Activated naive CD4-positive, alpha-beta T cell treated with anti-CD3 and anti-CD28 coated beads, Interleukin-2, amount 50 U/mL, for 16 hours (primary cell): ENCODE data around the gene TBCA.
"Not testable (repeated sequence)": the region's sequence is repeated elsewhere in the genome, so short reads cannot be mapped to it uniquely, and the experiment has no call there.

ENCODE experiments used
- DNase-seq: peaks from one replicate; pipeline ENCODE4 v3.0.0-alpha.2; 2020

Gene TBCA

DNA sequence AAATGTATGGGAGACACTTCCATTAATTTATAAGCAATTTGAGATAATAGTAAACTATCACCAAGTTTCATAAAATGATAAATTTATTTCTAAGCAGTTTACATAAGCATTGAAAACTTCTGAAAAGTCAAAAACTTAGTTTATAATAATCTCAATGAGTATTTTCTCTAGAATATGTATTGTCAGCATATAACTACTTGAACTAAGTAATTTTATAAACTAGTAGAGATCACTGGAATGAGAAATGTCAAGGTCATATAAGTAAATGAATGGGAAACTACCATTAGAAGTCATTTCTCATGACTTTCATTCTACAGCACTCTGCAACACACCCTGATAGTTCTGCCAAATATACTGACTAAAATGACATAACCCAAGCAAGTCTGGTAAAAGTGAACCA lies 3.4 kb downstream of the TBCA start:
- no peak for DNase-seq

GRCh38 chr5:77771452-77771851 lies 4.7 kb downstream of the TBCA start:
- DNase-seq: no peak

DNA sequence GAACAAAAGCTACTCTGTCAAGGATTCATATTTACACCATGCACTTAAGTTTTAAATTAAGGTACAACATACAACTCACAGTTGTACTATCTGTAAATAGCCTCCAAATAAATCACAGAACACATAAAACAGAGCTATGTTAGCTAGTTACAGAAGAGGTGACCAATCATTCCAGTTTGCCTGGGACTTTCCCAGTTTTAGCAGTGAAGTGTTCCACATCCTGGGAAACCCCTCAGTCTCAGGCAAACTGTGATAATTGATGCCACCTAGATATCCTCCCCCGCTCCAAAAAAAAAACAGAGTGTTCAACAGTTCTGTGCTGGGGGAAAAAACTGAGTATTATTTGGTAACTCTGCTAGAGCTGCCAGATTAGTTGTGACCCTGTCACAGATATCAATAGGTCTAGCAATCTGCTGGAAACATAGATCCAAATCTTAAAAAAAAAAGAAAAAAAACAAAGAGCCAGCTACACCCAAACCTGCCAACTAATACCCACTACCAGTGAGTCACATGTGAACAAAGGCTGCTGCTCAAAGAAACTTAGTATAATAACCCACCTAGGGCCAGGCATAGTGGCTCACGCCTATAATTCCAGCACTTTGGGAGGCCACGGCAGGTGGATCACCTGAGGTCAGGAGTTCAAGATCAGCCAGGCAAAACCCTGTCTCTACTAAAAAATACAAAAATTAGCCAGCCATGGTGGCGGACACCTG lies 5.7 kb downstream of the TBCA start:
- no peak for DNase-seq

DNA sequence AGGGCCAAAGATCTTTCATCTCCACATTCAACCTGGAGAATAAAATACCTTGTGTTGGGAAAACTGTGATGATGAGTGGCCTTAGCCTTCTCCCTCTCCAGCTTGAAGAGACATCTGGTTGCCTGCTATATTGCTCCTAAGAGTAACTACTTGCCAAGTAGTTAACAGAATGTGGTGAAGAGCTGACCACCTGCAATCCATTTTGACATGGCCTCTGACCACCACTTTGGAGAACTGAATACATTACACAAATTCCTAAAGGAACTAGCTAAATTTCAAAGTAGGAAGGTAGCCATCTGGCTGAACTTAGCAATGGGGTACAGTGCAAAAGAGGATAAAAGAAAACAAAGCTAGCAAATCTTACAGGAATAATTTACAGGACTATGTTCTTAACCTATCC lies 7.2 kb downstream of the TBCA start:
- no peak for DNase-seq

DNA sequence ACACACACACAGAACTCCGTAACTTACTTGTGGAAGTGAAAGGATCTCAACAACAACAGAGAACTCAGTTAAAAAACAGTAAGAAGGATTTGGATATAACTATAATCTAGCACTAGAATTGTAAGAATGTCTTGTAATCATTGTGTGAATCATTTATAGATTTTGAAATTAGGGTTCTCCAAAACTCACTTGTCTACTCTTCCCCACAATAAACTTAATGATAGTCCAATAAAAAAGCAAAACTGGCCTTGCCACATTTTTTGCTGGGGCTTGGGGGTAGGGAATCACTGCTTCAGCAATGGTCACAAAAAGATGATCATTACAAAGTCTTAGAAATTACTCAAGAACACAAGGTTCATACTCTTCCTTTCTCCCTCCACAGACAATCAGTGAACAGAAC lies 8.8 kb downstream of the TBCA start:
- no peak for DNase-seq

GRCh38 chr5:77761606-77762005 lies 14.5 kb downstream of the TBCA start:
- no peak for DNase-seq

- DNase-seq: no peak
These were observed 17.8 kb downstream of the TBCA start for GRCh38 chr5:77758141-77758938.

GRCh38 chr5:77751328-77752023 lies 24.7 kb downstream of the TBCA start:
- DNase-seq: no peak

DNA sequence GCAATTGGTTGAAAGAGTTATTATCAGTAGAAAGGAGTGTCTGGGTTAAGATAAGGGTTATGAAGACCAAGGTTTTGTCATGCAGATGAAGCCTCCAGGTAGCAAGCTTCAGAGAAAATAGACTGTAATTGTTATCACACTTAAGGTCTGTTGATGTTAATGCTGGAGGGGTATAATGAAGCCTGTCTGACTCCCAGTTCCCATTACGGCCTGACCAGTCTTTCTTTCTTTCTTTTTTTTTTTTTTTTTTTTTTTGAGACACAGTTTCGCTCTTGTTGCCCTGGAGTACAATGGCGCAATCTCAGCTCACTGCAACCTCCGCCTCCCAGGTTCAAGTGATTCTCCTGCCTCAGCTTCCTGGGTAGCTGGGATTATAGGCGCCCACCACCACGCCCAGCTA lies 25.2 kb downstream of the TBCA start:
- not testable (repeated sequence) for DNase-seq

- no peak for DNase-seq
These were observed 28.0 kb downstream of the TBCA start for GRCh38 chr5:77748160-77748559.

DNA sequence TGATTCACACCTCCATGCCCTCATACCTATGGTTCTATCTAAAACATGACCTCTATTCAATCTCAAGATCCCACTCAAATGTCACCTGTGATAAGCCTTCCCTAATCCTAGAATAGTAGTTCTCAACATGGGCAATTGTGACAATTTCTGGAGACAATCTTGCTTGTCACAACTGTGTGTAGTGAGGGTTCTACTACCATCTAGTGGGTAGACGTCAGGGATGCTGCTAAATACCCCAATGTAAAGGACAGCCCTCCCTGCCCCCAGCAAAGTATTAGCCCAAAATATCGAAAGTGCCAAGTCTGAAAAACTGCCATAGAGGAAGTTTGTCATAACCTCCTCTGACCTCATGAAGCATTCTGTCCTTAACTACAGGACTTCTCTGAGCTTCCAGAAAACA lies 32.0 kb downstream of the TBCA start:
- no peak for DNase-seq

- DNase-seq: no peak
These were observed 33.0 kb downstream of the TBCA start for GRCh38 chr5:77743181-77743580.

DNA sequence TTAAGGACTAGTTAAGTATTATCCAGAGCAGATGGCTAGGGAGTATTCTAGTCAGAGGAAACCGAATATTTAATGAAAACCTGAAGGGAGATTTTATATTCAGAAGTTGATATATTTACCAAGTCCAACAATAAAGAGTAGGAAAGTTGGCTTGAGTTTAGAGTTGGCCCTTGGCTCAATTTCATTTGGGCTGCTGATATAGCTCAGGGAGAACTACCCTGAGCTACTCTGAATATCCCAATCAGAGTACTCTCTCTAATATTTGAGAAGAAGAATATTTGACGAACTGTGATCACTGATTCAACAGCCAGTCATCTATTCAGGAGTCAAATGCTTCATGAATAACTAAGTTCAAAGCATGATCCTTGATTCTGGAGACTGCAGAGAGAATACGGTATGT lies 34.5 kb downstream of the TBCA start:
- DNase-seq: no peak

DNA sequence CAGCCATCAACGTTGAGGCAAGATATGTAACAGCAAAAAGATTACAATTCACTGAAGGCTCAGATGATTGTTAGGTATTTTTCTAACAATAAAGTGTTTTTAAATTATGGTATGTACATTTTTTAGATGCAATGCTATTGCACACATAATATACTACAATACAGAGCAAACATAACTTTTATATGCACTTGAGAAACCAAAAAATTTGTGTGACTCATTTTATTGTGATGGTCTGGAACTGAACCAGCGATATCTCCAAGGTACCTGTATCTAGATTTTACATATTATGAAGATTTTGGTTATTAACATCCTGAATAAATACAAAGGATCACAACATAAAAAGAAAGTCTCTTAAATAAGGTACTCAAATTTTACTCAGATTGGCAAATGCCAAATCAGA lies 41.3 kb downstream of the TBCA start:
- DNase-seq: no peak

DNA sequence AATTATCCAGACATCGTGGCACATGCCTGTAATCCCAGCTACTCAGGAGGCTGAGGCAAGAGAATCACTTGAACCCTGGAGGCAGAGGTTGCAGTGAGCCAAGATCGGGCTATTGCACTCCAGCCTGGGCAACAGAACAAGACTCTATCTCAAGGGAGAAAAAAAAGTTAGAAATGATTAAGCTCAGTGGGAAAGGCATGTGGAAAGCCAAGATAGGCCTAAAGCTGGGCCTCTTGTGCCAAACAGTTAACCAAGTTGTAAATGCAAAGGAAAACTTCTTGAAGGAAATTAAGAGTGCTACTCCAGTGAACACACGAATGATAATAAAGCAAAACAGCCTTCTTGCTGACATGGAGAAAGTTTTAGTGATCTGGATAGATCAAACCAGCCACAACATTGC lies 43.0 kb downstream of the TBCA start:
- no peak for DNase-seq

DNA sequence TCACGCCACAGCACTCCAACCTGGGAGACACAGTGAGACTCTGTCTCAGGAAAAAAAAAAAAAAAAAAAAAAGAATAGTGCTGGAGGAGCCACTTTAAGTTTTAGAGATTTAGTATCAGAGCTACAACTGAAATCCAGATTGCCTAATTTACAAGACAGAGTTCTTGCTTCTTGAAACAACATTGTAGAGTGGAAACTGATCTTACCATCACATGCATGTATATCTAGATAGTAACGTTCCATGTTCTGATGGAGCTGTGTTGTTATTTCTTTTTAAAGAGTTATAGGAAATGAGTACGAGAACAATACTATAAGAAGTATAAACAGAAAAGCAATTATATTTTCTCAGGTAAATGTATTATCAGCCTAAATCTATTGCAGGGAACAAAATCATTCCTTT lies 48.9 kb downstream of the TBCA start:
- no peak for DNase-seq

- DNase-seq: no peak
These were observed 50.5 kb downstream of the TBCA start for GRCh38 chr5:77725616-77726015.

DNA sequence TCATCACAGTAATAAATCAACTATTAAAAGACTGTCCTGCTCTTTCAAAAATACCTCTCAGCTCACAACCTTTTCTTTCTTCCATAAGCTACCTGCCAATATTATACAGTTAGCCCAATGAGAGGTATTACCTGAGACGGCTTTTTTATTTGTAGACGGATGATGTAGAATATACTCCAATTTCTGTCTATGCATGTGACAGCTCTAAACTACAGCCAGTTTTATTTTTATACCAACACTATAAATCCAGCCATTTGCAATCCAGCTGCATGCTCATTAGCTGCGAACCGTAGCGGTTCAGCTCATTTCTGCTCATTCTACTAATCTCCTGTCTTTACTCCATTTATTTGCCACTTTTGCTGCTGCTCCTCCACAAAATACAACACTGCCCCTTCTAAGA lies 51.2 kb downstream of the TBCA start:
- DNase-seq: no peak

GRCh38 chr5:77719666-77720363 lies 56.3 kb downstream of the TBCA start:
- DNase-seq: no peak

DNA sequence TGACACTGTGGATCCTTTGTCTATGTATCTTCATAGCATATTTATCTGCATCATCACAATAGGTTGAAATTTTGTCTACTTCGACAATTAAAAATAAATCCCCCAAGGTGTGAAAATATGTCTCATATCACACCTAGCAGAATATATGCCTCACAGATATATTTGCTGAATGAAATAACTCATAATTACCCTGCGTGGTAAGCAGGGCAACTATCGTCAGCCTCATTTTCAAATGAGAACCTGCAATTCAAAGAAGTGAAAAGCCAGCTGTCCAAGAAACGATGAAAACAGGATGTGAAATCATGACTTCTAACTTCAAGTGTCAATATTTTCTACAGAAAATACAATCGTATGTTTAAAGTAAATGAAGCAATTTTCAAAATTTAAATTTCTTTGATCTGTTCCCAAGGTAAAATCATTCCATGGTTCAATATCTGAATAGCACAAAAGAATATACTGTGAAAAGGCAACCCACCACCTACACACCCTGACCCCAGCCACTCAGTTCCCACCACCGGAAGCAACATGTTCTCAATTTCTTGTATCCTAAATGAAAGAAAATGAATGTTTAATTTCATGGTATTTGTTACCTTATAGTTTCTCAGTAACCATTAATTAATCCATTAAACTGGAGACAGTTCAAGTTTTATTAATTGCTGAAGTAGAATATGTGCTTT lies 57.1 kb downstream of the TBCA start:
- no peak for DNase-seq

DNA sequence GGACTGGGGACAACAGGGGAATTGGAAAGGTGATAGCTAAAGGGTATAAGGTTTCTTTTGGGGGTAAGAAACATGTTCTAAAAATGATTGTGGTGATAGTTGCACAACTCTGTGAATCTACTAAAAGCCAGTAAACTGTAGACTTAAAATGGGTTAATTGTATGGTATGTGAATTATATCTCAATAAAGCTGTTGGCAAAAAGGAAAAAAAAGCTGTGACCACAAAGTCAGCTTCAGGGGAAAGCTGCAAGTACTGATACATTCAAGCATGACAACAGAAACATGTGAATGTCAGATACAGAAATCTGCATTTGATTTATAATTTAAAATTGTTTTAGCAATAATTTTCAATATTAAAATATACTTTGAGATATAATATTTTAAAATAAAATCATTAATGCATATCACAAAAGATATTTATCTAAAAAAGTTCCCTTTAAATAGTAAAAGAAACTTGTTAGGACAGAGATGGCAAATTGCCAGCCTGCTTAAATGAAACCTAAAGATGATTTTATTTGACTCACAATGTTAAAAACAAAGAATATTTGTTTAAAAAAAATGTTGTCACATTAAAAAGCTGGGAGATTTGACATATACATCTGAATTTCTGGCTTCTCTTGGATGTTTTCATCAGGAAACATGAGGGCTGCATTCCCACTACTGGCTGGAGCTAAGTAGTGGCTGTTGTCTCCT lies 66.0 kb downstream of the TBCA start:
- no peak for DNase-seq

DNA sequence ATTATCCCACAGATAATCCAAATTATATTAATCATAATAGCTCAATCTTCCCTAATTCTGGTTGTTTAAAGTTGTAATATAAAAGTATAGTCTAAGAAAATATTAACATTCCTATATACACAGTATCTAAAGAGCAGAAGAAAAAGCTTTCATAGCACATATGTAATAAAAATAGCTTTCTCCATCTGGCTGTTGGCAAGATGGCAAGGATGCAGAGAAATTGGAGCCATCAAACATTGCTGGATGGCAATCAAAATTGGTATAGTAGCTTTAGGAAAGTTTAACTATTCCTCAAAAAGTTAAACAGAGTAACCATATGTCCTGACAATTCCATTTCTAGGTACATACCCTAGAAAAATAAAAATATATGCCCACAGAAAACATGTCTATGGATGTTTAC lies 66.8 kb downstream of the TBCA start:
- DNase-seq: no peak
